NCI-H446 treated with DMSO at 0.1 percent for 48 hours (cell line): ENCODE measurements around the gene CHAC1.

Source experiments
- DNase-seq: peaks from one replicate; lab custom pipeline; 2025; lab: John Stamatoyannopoulos, UW

Gene CHAC1

DNA sequence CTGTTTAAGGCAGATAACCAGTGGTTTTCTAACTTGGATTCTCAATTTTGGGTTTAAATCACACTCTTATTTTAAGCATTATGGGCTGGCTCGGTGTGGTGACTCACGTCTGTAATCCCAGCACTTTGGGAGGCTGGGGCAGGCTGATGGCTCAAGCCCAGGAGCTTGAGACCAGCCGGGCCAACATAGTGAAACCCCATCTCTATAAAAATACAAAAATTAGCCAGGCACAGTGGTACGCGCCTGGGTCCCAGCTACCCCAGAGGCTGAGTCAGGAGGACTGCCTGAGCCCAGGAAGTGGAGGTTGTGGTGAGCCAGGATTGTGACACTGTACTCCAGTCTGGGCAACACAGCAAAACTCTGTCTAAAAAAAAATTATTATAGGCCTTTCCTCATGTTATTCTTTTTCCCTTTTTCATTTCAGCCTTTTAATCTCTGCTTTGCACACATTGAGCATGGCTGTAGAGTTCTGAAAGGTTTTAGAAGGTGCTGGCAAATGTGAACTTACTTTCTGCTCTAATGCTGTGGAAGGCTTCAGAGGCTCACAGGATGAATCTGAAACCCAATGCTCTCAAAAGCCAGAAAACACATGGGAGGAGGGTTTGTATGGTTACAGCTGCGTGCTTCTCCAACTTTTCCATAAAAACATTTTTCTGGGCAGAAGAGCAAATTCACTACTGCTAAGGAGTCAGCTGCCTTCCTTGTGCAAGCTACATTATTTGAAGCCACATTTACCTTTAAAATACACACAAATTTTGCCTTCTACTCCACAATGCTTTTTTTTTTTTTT lies 32.5 kb downstream of the CHAC1 start:
- no peak for DNase-seq

DNA sequence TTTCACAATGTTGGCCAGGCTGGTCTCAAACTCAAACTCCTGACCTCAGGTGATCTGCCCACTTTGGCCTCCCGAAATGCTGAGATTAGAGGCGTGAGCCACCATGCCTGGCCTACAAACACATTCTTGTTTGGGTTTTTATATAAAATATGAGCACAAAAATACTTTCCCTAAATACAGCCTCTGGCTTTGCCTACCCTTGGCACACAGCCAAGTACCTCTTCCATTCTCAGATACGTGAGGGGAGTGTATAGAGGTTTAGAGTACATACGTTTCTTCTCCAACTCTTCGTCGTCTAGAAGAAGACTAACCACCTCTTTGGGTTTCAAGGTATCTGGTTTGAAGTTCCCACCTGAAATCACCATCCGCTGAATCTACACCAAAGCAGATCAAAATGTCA lies 33.5 kb downstream of the CHAC1 start:
- no peak for DNase-seq

DNA sequence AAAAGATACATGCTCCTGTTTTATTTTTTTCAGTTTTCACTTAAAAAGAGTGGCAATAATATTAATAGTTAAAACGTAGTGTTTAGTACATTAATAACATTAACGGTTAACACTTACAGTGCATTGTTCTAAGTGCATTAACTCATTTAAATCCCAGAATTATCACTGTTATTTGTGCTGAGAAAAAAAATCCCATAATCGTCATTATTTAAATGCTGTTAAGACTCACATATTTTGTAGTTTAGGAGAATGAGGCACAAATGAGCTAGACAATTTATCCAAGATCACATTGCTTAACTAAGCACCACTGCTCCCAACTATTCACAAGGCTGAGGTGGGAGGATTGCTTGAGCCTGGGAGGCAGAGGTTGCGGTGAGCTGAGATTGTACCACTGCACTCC lies 34.9 kb downstream of the CHAC1 start:
- no peak for DNase-seq

DNA sequence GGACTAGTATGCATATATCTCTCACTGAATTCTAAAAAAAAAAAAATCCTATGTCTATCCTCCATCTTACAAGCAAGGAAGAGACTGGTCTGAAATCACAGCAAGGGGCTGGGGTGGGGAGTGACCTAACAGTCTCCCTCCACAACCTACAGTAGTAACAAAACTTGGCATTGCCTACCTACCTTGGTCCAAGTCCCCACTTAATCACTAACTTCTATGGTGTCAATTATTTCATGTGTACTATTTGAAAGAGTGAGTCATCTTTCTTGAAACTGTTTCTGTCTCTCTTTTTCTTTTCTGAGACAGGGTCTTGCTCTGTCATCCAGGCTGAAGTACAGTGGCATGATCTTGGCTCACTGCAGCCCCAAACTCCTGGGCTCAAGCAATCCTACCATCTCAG lies 36.8 kb downstream of the CHAC1 start:
- no peak for DNase-seq

DNA sequence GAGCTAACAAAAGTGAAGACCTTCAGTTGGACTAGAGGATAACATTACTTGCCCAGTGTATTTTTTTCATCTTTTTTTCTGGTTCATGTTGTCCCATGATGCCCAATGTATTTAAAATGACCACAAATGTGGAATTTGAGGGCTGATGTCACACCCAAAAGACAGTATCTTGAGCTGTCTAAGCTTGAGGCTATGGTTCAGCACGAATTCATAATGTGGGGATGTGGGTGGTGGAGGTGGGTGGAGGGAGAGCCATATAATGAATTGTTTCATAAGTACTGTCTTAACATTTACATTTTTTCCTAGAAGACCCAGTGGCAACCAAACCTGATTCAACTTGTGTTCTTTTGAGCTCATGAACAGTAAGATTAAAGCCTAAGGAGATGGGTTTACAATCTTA lies 37.5 kb downstream of the CHAC1 start:
- no peak for DNase-seq

DNA sequence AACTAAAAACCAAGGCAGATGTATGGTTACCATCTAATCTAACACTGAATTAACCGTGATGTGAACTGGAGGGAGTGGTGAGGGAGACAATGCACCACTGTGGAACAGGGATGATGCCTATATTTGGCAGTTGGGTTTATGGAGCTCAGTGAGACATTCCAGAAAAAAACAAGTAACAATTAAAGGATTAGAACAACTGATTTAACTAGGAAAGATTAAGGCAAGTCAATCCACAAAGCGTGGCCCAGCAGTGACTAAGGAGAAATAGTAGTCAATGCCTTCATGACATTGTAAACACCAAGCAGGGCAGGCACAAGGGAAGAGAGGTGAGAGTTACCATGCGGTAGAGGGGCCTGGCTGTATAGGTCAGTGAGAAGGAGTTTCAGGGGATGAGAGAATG lies 38.1 kb downstream of the CHAC1 start:
- no peak for DNase-seq

DNA sequence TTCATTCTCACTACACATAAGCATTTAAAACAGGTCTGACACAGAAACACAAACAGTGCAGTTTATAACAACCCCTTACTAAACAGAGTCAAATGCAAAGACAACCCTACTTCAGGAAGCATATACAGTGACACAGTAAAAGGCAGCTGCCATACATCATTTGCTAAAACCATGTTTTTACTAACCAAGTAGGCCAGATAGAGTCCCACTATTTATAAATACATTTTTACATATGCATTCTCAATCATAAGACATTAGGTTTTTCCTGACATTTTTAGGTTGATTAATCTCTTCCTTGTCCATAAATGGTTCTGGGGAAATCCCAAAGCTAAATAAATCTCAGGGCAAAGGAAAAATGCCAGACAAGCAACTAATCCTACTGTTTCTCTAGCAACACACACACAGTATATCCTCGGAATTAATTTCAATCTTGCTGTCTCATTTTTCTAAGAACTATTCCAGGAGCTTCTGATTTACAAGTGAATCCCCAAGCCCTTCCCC lies 39.0 kb downstream of the CHAC1 start:
- DNase-seq = no peak

DNA sequence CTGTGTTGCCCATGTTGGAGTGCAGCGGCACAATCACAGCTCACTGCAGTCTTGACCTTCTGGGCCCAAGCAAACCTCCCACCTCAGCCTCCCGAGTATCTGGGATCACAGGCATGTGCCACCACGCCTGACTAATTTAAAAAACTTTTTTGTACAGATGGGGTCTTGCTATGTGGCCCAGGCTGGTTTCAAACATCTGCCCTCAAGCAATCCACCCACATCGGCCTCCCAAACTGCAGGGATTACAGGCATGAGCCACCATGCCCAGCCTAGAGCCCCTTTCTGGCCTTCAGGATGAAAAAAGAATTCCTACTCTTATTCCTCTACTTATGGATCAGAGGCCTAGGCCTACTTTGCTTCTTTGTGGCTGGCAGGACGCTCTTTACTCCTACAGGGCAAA lies 39.6 kb downstream of the CHAC1 start:
- DNase-seq = no peak

DNA sequence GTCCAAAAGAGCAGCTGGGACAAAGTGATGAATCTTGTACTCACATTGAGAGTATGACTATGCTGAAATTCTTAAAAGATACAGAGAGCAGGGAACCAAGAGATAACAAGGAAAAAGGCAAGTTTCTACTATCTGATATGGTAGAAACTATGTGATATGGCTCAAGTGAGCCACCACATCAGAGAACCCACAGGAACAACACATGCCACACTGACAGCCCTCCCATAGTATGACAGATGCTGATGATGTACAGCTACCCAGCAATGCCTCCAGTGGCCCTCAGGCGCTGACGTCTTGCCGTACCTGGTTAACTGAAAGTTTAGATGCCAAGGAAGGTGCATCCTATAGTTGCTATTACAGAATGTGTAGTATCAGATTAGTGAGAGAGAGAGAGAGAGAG lies 42.4 kb downstream of the CHAC1 start:
- no peak for DNase-seq

DNA sequence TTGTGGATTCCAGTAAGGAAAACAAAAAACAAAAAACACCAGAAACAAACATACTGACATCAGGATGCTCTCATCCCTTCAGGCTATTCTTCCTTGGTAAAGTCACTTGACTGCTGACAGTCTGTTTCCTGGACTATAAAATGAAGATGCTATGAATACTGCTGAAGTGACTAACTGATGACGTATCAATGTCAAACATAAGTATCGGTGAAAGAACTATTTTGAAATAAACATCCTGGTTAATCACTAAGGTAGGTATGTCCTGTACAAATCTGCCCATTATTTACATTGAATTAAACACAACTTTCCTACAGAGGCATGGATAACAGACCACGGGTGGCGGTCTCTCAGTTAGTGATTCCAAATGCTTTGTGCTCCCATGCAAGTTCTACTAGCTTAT lies 45.9 kb downstream of the CHAC1 start:
- no peak for DNase-seq

DNA sequence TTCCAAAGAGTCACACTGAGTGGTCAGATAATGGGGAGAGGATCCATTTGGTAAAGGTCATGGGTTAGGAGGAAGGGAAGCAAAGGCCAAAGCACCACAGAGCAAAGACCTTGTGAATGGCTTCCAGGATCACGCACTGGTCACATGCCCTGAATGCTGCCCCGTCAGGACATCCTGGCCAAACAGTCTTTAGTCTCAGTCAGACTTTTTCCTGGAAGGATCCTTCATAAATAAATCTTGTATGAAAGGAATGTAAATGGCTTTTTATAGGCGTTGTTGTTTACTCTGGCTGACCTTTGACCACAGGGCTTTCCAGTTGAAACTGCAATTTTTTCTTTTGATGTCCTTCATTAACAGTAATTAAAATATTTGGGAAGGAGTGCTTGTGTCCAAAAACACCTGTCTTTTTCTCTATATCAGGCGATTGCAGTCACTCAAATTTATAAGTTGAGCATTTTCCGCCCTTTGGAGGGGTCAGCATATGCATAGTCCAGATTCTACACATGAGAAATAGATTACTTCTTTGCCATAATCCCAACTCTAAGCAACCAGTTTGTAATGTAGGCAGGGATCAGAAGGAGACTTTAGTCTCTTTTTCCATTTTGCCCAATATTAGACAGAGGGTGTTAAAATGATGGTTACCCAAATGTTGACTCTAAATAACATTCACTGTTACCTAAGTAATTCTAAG lies 48.4 kb downstream of the CHAC1 start:
- no peak for DNase-seq

DNA sequence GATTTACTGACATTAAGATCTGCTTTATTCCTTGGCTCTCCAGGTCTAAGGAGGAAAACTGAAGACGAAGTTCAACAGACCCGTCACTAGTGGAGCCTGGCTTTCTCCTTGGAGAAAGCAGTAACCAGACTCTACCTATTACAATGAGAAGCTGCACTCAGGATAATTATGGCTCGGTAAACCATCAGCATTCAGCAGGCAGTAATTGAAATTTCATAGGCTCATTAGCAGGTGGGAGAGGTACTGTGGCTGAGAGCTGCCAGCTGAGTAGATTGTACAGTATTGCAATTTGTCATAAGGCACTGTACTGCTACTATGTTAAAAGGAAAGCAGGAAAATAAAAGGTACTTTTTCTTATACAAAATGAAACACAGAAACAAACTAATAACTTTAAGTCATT lies 51.2 kb downstream of the CHAC1 start:
- DNase-seq = no peak
